DMS53 (cell line): ENCODE measurements around the gene CFAP45.

Source experiments
- DNase-seq: peaks from one replicate; lab custom pipeline; 2025; lab: John Stamatoyannopoulos, UW

CFAP45 gene

DNA sequence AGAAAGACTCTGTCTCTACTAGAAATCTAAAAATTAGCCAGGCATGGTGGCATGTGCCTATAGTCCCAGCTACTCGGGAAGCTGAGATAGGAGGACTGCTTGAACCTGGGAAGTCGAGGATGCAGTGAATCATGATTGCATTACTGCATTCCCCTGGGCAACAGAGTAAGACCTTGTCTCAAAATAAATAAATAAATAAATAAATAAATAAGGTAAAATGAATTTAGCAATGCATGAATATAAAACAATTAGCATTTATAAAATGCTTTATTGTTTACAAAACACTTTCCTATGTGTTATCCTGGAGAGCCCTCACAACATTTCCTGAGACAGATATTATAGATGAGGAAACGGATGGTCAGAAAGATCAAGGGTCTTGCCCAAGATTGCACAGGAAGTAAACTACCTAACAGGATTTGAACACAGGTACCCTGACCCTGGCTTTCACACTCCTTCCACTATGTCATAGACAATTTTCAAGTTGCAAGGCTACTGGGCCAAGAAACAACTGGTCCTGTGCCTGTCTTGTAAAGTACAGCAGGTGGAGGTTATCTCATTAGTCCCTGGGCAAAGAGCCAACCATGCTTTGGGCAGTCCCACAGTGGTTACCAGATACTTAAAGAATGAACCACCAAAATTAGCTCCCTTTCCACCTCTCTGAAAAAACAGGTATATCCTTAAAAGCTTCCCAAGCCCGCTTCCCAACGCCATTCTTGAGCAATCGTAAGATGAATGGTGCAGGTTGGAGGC lies 22.1 kb downstream of the CFAP45 start:
- no peak for DNase-seq

DNA sequence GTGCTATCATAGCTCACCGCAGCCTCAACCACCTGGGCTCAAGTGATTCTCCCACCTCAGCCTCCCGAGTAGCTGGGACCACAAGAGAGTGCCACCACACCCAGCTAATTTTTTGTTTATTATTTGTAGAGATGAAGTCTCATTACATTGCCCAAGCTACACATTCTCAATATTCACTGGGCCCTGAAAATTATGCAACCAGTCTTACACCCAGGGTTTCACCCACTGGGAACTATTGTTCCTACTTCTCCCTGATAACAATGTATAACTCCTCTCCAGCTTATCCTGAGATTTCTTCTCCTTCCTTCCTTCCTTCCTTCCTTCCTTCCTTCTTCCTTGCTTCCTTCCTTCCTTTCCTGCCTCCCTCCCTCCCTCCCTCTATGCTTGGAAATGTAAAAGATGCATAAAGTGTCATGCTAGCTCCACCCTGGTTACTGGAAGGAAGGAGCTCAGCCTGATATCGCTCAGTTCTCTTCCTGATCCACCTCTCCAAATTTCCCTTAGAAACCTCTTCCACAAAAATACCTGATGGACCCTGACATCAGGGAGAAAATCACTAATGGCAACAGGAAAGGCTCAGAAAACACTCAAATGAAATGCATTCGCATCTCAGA lies 26.3 kb downstream of the CFAP45 start:
- DNase-seq, result no peak

GRCh38 chr1:159872891-159873290 lies 27.1 kb downstream of the CFAP45 start:
- no peak for DNase-seq

- DNase-seq, result no peak
These were observed 29.3 kb downstream of the CFAP45 start for GRCh38 chr1:159870704-159871103.

GRCh38 chr1:159869607-159870006 lies 30.4 kb downstream of the CFAP45 start:
- peak; percentile 69 for DNase-seq

DNA sequence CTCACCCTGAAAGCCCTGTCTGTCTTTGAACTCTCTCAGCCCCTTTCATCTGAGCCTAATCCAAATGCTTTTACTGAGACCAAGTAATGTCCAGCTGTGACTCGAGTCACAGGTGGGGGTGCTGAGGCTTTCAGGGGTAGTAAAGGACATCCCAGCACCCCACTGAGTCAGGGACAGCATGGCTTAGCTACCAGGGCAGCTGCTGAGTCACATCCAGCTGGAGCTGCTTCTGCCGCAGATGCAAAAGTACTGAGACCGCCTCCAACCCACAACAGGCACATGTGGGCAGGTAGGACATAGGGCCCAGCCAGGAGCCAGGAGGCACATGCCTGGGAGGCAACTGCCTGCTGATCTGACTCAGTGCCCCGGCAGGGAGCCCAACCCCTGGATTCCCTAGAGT lies 30.8 kb downstream of the CFAP45 start:
- peak; percentile 83 for DNase-seq

- peak; percentile 55 for DNase-seq
These were observed 31.2 kb downstream of the CFAP45 start for GRCh38 chr1:159868766-159869165.

DNA sequence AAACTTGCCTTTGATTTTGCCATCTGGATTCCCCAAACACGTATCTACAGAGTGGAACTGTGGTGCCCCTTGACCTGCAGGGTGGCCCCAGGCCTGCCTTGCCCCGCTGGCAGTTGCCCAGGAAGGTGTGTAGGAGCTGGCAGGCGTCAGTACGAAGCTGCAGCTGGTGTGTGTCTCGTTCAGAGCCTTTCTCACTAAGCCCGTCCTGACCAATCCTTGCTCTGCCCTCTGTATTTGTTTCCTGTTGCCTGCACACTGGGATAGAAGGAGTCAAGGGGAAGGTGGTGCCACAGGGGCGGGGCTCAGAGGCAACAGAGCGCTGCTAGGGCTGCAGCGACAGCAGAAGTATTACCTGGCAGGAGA lies 32.3 kb downstream of the CFAP45 start:
- peak; percentile 98 for DNase-seq

- peak; percentile 38 for DNase-seq
These were observed 32.9 kb downstream of the CFAP45 start for GRCh38 chr1:159866905-159867663.

DNA sequence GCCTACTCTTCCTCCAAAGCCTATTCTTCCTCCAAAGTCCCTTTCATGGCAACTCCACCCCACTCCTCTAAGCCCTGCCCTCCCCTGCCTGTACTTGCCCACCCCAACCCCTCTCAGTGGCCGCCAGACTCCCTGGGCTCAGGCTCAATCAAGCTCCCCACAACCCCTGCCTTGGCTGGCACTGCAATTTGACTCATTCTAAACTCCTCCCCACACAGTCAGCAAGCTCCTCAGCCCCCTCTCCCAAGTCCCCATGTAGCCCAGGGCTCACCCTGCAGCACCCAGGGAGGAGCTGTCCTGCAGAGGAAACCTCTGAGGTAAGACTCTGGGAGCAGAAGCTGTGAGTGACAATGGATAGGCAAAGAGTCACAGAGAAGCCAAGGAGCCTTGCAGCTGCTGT lies 33.9 kb downstream of the CFAP45 start:
- no peak for DNase-seq

GRCh38 chr1:159864262-159864661 lies 35.7 kb downstream of the CFAP45 start:
- no peak for DNase-seq

DNA sequence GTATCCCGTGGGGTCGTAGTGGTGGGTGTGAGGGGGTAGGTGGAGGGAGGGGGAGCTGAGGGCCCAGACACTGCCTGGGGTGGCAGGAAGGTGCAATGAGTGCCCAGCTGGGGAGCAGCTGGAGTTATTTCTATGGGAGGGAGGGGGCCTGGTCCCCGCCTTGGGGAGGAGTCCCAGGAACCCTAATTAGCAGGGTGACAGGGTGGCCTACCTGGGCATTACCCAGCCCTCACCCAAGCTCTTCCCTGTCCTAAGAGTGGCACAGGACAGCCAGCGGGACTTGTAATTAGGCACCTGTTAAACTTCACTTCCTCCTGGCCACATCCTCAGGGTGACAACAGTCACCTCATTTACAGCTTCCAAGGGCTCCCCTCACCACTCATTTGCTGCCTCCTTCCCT lies 37.4 kb downstream of the CFAP45 start, which contains the start of gene VSIG8:
TSS of gene VSIG8 (minus strand) at position 101 of the 400 bp plus-strand sequence. CDS start 136 bp downstream, outside the sequence.
- DNase-seq, result no peak

- DNase-seq, result no peak
These were observed 37.9 kb downstream of the CFAP45 start for GRCh38 chr1:159862031-159862430.

DNA sequence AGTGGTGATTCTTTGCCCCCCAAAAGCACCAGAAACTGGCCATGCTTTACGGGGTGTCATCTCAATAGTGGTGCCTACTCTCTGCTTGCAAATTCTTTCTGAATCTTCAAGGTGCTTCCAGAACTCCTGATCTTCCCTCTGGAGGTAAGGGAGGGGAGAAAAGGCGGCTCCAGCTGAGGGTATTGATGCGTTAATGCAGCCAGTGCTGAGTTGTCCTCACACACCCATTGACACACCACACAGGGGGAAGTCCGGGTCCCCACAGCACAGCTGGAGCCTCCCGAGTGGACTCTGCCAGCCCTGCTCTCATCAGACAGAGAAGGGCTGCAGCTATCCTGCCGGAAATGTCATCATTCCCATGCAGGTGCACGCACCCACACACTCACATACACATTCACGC lies 38.7 kb downstream of the CFAP45 start:
- no peak for DNase-seq

DNA sequence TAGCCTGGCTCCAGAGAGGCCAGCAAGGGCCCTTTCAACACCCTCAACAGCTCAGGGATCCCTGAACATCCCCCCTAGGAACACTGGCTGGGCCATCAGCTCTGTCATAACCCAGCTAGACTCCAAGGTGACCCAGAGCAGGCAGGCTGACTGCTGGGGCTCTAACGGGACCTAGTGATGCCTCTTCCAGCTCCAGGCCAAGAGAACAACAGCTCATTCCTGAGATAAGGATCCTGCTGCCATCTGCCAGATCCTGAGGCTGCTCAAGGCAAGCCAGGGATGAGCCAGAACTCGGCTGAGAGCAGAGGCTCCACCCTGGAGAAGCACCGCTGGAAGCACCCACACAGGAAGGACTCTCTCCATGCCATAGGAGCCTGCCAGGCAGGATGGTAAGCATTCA lies 39.5 kb downstream of the CFAP45 start:
- no peak for DNase-seq

GRCh38 chr1:159859767-159860322 lies 40.1 kb downstream of the CFAP45 start:
- no peak for DNase-seq

- DNase-seq, result no peak
These were observed 42.1 kb downstream of the CFAP45 start for GRCh38 chr1:159857889-159858288.

DNA sequence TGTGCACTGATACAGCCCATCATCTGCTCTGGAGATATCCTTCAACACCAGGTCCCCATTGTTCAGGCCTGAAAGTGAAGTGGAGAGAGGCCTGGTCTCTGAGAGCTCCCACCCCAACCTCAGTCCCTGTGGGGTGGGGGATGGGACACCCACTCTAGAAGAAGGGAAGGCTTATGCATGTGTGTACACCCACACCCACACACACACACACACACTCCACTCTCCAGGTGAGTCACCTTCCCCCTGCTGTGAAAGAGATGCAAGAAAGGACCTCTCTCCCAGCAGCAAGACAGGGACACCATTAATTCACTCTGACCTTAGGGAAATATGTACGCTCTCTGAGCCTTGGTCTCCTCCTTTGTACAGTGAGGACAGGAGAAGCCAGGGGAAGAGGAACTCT lies 43.4 kb downstream of the CFAP45 start:
- DNase-seq, result peak; percentile 50

GRCh38 chr1:159855709-159856108 lies 44.3 kb downstream of the CFAP45 start:
- DNase-seq, result no peak

DNA sequence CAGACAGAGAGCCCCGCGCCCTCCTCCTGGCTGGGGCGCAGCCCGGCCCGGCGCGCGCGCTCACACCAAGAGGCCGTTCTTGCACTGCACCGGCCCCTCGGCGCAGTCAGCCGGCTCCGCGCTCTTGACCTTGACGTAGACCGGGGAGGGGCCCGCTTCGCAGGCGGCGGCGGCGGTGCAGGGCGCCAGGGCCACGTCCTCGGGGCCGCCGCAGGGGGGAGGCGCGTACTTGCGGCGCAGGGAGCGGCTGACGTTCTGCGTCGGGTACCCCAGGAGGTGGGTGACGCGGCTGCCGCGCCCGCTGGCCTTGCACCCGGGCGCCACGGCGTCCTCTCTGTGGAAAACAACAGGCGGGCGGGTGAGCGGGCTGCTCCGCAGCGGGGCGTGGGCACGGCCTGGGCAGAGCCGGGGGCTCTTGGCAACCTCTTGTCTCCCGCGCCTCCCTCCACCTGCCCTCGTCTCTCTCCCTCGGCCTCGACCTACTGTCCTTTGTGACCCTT lies 45.2 kb downstream of the CFAP45 start:
- DNase-seq, result peak; percentile 92

DNA sequence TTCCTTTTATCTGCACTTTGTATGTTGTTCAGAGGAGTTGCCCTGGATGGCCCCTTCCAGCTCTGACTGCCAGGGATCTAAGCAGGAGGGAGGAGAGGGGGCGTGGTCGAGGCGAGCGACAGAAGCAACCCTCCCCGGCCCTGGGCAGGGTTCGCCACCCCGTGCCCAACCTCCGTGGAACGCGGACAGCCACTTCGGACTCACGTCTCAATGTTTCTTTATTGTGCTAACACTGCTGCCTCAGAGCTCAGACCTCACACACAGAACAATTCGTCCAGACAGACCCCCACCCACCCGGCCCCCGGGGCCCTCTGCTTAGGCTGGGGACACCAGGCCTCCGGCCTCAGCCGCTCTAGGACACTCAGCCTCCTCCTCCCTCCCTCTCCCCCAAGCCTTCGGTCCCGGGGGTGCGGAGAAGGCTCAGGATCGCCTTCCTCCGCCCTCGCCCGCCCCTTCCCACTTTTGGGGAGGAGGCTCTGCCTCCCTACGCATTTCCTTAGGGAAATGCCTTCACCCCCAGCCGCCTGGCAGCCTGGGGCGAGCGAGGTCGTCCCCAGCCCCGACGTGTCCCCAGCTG lies 45.8 kb downstream of the CFAP45 start:
- peak; percentile 89 for DNase-seq
